GM19240 (cell line): ENCODE results near the gene AGK.
"Not testable (repeated sequence)": the region's sequence is repeated elsewhere in the genome, so short reads cannot be mapped to it uniquely, and the experiment has no call there.

Experiments
- DNase-seq: peaks from one replicate; pipeline ENCODE4 v3.0.0; 2011; ENCODE audit warnings: low spot score; ENCODE audit not compliant: insufficient read length

AGK gene

GRCh38 chr7:141551782-141552181, 572 bp downstream of the AGK start:
- DNase-seq: no peak

GRCh38 chr7:141557360-141557759, 6.2 kb downstream of the AGK start:
- DNase-seq: no peak

- not testable (repeated sequence) for DNase-seq
Measured at GRCh38 chr7:141557831-141558531, 6.8 kb downstream of the AGK start.

GRCh38 chr7:141558544-141559183, 7.5 kb downstream of the AGK start:
- no peak for DNase-seq

- DNase-seq: no peak
Measured at GRCh38 chr7:141559961-141560360, 8.8 kb downstream of the AGK start.

GRCh38 chr7:141562036-141562435, 10.8 kb downstream of the AGK start:
- DNase-seq: no peak

GRCh38 chr7:141562543-141562942, 11.3 kb downstream of the AGK start:
- DNase-seq: no peak

- no peak for DNase-seq
Measured at GRCh38 chr7:141562972-141563371, 11.8 kb downstream of the AGK start.

GRCh38 chr7:141563956-141564623, 12.9 kb downstream of the AGK start:
- DNase-seq: no peak

- no peak for DNase-seq
Measured at GRCh38 chr7:141567432-141567831, 16.2 kb downstream of the AGK start.

- no peak for DNase-seq
Measured at GRCh38 chr7:141568227-141568626, 17.0 kb downstream of the AGK start.

GRCh38 chr7:141571059-141571458, 19.8 kb downstream of the AGK start:
- no peak for DNase-seq

- DNase-seq: no peak
Measured at GRCh38 chr7:141572175-141572574, 21.0 kb downstream of the AGK start.

GRCh38 chr7:141573511-141573910, 22.3 kb downstream of the AGK start:
- DNase-seq: no peak

GRCh38 chr7:141575164-141575563, 24.0 kb downstream of the AGK start:
- no peak for DNase-seq

GRCh38 chr7:141575654-141576448, 24.6 kb downstream of the AGK start:
- no peak for DNase-seq

GRCh38 chr7:141577043-141577839, 26.0 kb downstream of the AGK start:
- no peak for DNase-seq

- DNase-seq: not testable (repeated sequence)
Measured at GRCh38 chr7:141579953-141580352, 28.7 kb downstream of the AGK start.

GRCh38 chr7:141582063-141582462, 30.9 kb downstream of the AGK start:
- DNase-seq: not testable (repeated sequence)

- no peak for DNase-seq
Measured at GRCh38 chr7:141584935-141585334, 33.7 kb downstream of the AGK start.
